NCI-H2227 (cell line): ENCODE measurements around the gene PRRC2B.

Experiments
- DNase-seq: peaks from one replicate; lab custom pipeline; 2025; ENCODE audit not compliant: unreplicated experiment; lab: John Stamatoyannopoulos, UW

The PRRC2B gene

GRCh38 chr9:131482343-131483006 lies 88.6 kb downstream of the PRRC2B start:
- DNase-seq, result no peak

- no peak for DNase-seq
Observed at GRCh38 chr9:131483319-131484050, 89.6 kb downstream of the PRRC2B start.

- DNase-seq, result no peak
Observed at GRCh38 chr9:131484051-131484445, 90.2 kb downstream of the PRRC2B start.

- DNase-seq, result no peak
Observed at GRCh38 chr9:131484560-131485185, 90.8 kb downstream of the PRRC2B start.

- DNase-seq, result no peak
Observed at GRCh38 chr9:131485206-131485605, 91.3 kb downstream of the PRRC2B start.

GRCh38 chr9:131485728-131486422 lies 92.0 kb downstream of the PRRC2B start:
- DNase-seq, result no peak

GRCh38 chr9:131487001-131487400 lies 93.1 kb downstream of the PRRC2B start:
- no peak for DNase-seq

GRCh38 chr9:131487621-131488031 lies 93.7 kb downstream of the PRRC2B start:
- no peak for DNase-seq

GRCh38 chr9:131490514-131490913 lies 96.6 kb downstream of the PRRC2B start:
- no peak for DNase-seq

GRCh38 chr9:131491001-131491710 lies 97.3 kb downstream of the PRRC2B start:
- DNase-seq, result no peak

GRCh38 chr9:131492070-131492469 lies 98.2 kb downstream of the PRRC2B start:
- no peak for DNase-seq

GRCh38 chr9:131494296-131494870 lies 100.5 kb downstream of the PRRC2B start:
- DNase-seq, result no peak

- DNase-seq, result no peak
Observed at GRCh38 chr9:131495785-131496184, 101.9 kb downstream of the PRRC2B start.

GRCh38 chr9:131496844-131497405 lies 103.0 kb downstream of the PRRC2B start:
- DNase-seq, result no peak

GRCh38 chr9:131499254-131499767 lies 105.4 kb downstream of the PRRC2B start:
- DNase-seq, result no peak

- DNase-seq, result no peak
Observed at GRCh38 chr9:131500377-131500776, 106.5 kb downstream of the PRRC2B start.

GRCh38 chr9:131500939-131501541 lies 107.2 kb downstream of the PRRC2B start:
- DNase-seq, result no peak

GRCh38 chr9:131502781-131503625 lies 109.1 kb downstream of the PRRC2B start, which contains the start of gene POMT1:
Gene POMT1 (plus strand): TSS chr9:131502918. CDS start chr9:131504219, 1,301 bp downstream.
- DNase-seq, result peak; percentile 92
